Measurements from ENCODE around the gene SLC38A3.
A peak's percentile ranks its signal among the peaks of the same experiment; 100 is the strongest.

The SLC38A3 gene

GRCh38 chr3:50237133-50237651, 32.1 kb downstream of the SLC38A3 start:
- Histone ChIP-seq H2AFZ (ENCODE audit: low read depth) (no peak overlapping the region), H4K20me1 (ENCODE audit: insufficient read depth) (no peaks in the 10 kb centered on the region), H3K79me2 (ENCODE audit: insufficient read depth, low read depth) (peaks cover 33% of the 10 kb centered on the region), H3K4me2 (peak overlapping the region; percentile 76), H3K27me3 (ENCODE audit: insufficient read depth, low read depth) (no peaks in the 10 kb centered on the region), H3K9ac (peak overlapping the region; percentile 47), H3K4me1 (ENCODE audit: low read depth, poor library complexity, severe bottlenecking) (no peaks in the 10 kb centered on the region), H3K27ac (peak overlapping the region; percentile 35; the same call in 1 of the 2 replicates), H3K36me3 (ENCODE audit: insufficient read depth) (no peaks in the 10 kb centered on the region), H3K4me3 (IDR thresholded peaks at IDR 0.05; ENCODE audit: insufficient read depth, low read depth, low read length) (peak overlapping the region; percentile 59)
- TF ChIP-seq CTCF (conservative IDR thresholded peaks at IDR 0.05; ENCODE audit: low read depth, low read length) = no peak

- Histone ChIP-seq H3K4me1 (ENCODE audit: low read depth, poor library complexity, severe bottlenecking) (no peaks in the 10 kb centered on the region), H2AFZ (ENCODE audit: low read depth) (0 out of 2 replicates have a peak overlapping the region, but pooled peaks have one; percentile 14), H3K9ac (peak overlapping the region; percentile 47; the same call in 1 of the 2 replicates), H4K20me1 (ENCODE audit: insufficient read depth) (no peaks in the 10 kb centered on the region), H3K79me2 (ENCODE audit: insufficient read depth, low read depth) (peaks cover 37% of the 10 kb centered on the region), H3K4me3 (IDR thresholded peaks at IDR 0.05; ENCODE audit: insufficient read depth, low read depth, low read length) (no peak overlapping the region), H3K36me3 (ENCODE audit: insufficient read depth) (no peaks in the 10 kb centered on the region), H3K27ac (peak overlapping the region; percentile 35), H3K27me3 (ENCODE audit: insufficient read depth, low read depth) (no peaks in the 10 kb centered on the region), H3K4me2 (peak overlapping the region; percentile 76)
- no peak for TF ChIP-seq CTCF (conservative IDR thresholded peaks at IDR 0.05; ENCODE audit: low read depth, low read length)
Measured at GRCh38 chr3:50237754-50238548, 32.9 kb downstream of the SLC38A3 start.

GRCh38 chr3:50238549-50239026, 33.5 kb downstream of the SLC38A3 start:
- H3K4me3 ChIP-seq (IDR thresholded peaks at IDR 0.05; ENCODE audit: insufficient read depth, low read depth, low read length) = no peak overlapping the region
- peak overlapping the region; percentile 35; the same call in 1 of the 2 replicates for H3K27ac ChIP-seq
- TF ChIP-seq CTCF (conservative IDR thresholded peaks at IDR 0.05; ENCODE audit: low read depth, low read length) = no peak
- H3K4me1 ChIP-seq (ENCODE audit: low read depth, poor library complexity, severe bottlenecking) = no peaks in the 10 kb centered on the region
- H3K4me2 ChIP-seq = peak overlapping the region; percentile 76
- H3K27me3 ChIP-seq (ENCODE audit: insufficient read depth, low read depth) = no peaks in the 10 kb centered on the region
- H3K36me3 ChIP-seq (ENCODE audit: insufficient read depth) = no peaks in the 10 kb centered on the region
- no peaks in the 10 kb centered on the region for H4K20me1 ChIP-seq (ENCODE audit: insufficient read depth)
- H2AFZ ChIP-seq (ENCODE audit: low read depth) = no peak overlapping the region
- no peak overlapping the region for H3K9ac ChIP-seq
- H3K79me2 ChIP-seq (ENCODE audit: insufficient read depth, low read depth) = peaks cover 42% of the 10 kb centered on the region

- Histone ChIP-seq H3K4me1 (ENCODE audit: low read depth, poor library complexity, severe bottlenecking) (no peaks in the 10 kb centered on the region), H3K36me3 (ENCODE audit: insufficient read depth) (no peaks in the 10 kb centered on the region), H3K79me2 (ENCODE audit: insufficient read depth, low read depth) (peaks cover 44% of the 10 kb centered on the region), H3K4me3 (IDR thresholded peaks at IDR 0.05; ENCODE audit: insufficient read depth, low read depth, low read length) (no peak overlapping the region), H3K27ac (no peak overlapping the region), H3K4me2 (no peak overlapping the region), H3K27me3 (ENCODE audit: insufficient read depth, low read depth) (no peaks in the 10 kb centered on the region), H4K20me1 (ENCODE audit: insufficient read depth) (no peaks in the 10 kb centered on the region), H2AFZ (ENCODE audit: low read depth) (no peak overlapping the region), H3K9ac (no peak overlapping the region)
- no peak for TF ChIP-seq CTCF (conservative IDR thresholded peaks at IDR 0.05; ENCODE audit: low read depth, low read length)
Measured at GRCh38 chr3:50239649-50240048, 34.6 kb downstream of the SLC38A3 start.
